ENCODE results near the gene CHD6.
A peak's percentile ranks its signal among the peaks of the same experiment; 100 is the strongest.

CHD6 gene

GRCh38 chr20:41600926-41601631 is 17.1 kb downstream of the CHD6 start:
- DNase-seq (ENCODE audit: insufficient read length), result no peak
- TF ChIP-seq POLR2AphosphoS5 (IDR thresholded peaks at IDR 0.05; ENCODE audit: low read depth, low read length), result no peak
- TF ChIP-seq TAF1 (IDR thresholded peaks at IDR 0.05; ENCODE audit: borderline replicate concordance, low read depth, low read length), result no peak
- no peak for TF ChIP-seq POLR2A (IDR thresholded peaks at IDR 0.05; ENCODE audit: low read depth, low read length)
- no peak for FAIRE-seq

DNA sequence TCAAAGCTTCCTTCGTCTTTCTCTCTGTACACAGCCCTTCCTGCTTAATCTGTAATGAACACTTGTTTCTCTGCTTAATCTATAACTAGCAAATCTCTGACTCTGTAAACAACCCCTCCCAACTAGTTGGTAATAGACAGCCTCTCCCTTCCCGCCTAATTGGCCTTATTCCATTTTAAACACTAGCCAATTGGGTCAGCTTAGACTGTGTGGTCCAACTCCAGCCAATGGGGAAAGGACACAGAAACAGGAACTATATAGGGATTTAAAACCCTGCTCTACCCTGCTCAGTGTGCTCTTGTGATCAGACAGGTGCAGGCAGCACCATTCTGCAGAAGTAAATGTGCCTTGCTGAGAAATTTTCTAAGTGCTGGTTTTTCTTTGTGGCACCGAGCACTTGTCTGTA is 18.5 kb downstream of the CHD6 start:
- DNase-seq (ENCODE audit: insufficient read length) (no peak), FAIRE-seq (no peak)
- TF ChIP-seq TAF1 (IDR thresholded peaks at IDR 0.05; ENCODE audit: borderline replicate concordance, low read depth, low read length), result no peak
- TF ChIP-seq POLR2AphosphoS5 (IDR thresholded peaks at IDR 0.05; ENCODE audit: low read depth, low read length), result no peak

DNA sequence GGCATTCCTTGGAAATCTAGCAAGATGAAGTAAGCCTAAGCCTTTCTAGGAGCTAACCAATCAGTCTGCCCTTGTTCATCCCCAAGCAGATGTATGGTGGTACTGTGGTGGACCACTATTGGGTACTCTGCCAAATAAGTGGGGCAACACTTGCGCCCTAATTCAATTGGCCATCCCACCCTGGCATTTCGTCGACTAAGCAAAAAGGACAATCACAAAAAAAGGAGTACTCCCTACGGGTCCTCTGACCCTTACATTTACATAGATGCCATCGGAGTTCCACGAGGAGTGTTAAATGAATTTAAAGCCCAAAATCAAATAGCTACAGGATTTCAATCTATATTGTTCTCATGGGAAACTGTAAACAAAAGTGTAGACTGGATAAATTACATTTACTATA is 19.5 kb downstream of the CHD6 start:
- FAIRE-seq (no peak), DNase-seq (ENCODE audit: insufficient read length) (no peak)

DNA sequence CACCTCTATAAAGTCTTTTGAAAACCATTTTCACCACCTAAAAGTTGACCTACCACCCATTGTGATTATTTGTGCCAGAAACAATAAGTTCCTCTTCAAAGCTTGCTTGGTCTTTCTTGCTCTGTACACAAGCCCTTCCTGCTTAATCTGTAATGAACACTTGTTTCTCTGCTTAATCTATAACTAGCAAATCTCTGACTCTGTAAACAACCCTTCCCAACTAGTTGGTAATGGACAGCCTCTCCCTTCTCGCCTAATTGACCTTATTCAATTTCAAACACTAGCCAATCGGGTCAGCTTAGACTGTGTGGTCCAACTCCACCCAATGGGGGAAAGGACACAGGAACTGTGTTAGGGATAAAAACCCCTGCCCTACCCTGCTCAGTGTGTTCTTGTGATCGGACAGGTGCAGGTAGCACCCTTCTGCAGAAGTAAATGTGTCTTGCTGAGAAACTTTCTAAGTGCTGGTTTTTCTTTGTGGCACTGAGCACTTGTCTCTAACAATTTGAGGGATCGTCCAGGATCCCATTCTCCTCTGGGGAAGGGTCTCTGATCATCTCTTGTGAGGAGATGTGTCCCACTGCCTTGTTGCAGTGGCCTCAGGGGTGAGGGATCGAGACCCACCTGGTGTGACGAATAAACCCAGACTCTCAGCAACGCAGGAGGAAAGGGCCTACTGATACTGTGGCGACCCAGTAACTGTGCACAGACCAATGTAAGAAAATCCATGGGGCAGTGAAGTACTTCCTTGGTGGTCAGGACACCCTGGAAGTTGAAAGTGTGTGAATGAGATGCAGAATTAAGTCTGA is 23.5 kb downstream of the CHD6 start:
- FAIRE-seq (no peak), DNase-seq (ENCODE audit: insufficient read length) (no peak)
- TF ChIP-seq POLR2A (IDR thresholded peaks at IDR 0.05; ENCODE audit: low read depth, low read length), result no peak
- no peak for TF ChIP-seq POLR2AphosphoS5 (IDR thresholded peaks at IDR 0.05; ENCODE audit: low read depth, low read length)
- TF ChIP-seq TAF1 (IDR thresholded peaks at IDR 0.05; ENCODE audit: borderline replicate concordance, low read depth, low read length), result no peak

More for the DNA sequence above, 19.5 kb downstream of the CHD6 start:
- TF ChIP-seq POLR2A (IDR thresholded peaks at IDR 0.05; ENCODE audit: low read depth, low read length), result no peak
- TF ChIP-seq POLR2AphosphoS5 (IDR thresholded peaks at IDR 0.05; ENCODE audit: low read depth, low read length), result no peak
- TF ChIP-seq TAF1 (IDR thresholded peaks at IDR 0.05; ENCODE audit: borderline replicate concordance, low read depth, low read length), result no peak

DNA sequence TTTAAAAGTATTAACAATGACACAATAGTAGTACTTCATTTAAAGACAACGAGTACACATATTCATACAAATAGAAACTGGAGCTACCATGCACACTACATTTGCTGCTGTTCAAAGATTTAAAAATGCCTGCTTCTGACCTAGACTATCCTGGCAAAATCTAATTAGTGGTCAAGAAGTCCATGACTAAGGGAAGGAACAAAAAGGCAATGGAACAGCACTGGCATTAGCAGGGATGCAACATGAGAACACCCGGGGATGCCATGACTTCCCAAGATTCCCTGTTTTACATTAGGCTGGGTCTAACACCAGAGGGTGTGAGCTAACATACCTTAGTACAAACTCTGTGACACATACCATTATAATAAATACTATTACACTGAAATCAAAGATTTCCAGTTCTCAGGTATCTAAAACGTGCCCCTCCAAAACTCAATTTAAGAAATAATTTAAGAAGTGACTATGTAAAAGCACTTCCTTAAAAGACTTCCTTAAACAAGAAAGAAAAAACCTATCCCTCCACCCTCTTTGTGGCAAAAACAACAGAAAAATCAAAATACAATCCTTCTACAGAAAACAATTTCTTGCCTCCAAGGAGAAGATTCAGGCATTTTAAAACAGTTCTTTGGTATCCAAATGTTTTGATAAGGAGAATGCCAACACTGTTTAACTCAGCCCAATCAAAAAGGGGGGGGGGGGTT is 25.5 kb downstream of the CHD6 start:
- no peak for FAIRE-seq
- TF ChIP-seq POLR2AphosphoS5 (IDR thresholded peaks at IDR 0.05; ENCODE audit: low read depth, low read length), result no peak
- TF ChIP-seq TAF1 (IDR thresholded peaks at IDR 0.05; ENCODE audit: borderline replicate concordance, low read depth, low read length), result no peak
- no peak for TF ChIP-seq POLR2A (IDR thresholded peaks at IDR 0.05; ENCODE audit: low read depth, low read length)
- no peak for DNase-seq (ENCODE audit: insufficient read length)

DNA sequence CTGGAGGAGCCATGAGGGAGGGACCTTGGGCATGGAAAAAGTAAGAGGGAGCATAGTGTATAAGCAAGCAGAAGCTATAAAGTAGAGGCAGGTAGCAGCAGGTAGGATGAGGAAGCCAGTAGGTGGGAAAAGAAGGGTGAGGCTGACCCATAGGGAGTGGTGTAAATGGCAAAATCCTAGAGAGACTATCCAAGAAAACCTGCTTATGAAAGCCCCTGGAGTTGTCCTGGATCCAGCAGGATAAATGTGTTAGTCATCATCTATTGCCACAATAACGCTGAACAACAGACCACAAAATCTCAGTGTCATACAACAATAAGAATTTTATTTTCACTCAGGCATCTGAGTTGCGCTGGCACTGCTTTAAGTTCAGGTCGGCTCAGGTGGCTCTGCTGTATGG is 30.2 kb downstream of the CHD6 start:
- FAIRE-seq (no peak), DNase-seq (ENCODE audit: insufficient read length) (no peak)
- TF ChIP-seq POLR2AphosphoS5 (IDR thresholded peaks at IDR 0.05; ENCODE audit: low read depth, low read length) (no peak), TAF1 (IDR thresholded peaks at IDR 0.05; ENCODE audit: borderline replicate concordance, low read depth, low read length) (no peak), POLR2A (IDR thresholded peaks at IDR 0.05; ENCODE audit: low read depth, low read length) (no peak)

- DNase-seq (ENCODE audit: insufficient read length) (no peak), FAIRE-seq (no peak)
- no peak for TF ChIP-seq POLR2A (IDR thresholded peaks at IDR 0.05; ENCODE audit: low read depth, low read length)
- no peak for TF ChIP-seq POLR2AphosphoS5 (IDR thresholded peaks at IDR 0.05; ENCODE audit: low read depth, low read length)
- no peak for TF ChIP-seq TAF1 (IDR thresholded peaks at IDR 0.05; ENCODE audit: borderline replicate concordance, low read depth, low read length)
These were observed 30.7 kb downstream of the CHD6 start for GRCh38 chr20:41587523-41587922.

DNA sequence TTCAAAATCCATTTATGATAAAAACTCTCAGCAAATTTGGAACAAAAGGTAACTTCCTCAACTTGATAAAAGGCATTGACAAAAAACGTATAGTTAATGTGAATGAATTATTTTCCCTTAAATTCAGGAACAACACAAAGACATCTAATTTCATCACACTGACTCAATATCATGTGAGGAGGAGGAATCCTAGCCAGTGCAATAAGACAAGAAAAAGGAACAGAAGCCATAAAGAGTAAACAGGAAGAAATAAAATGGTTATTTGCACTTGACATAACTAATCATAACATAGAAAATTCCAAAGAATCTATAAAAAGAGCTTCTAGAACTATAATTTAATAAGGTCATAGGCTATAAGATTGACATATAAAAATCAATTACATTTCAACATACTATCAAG is 31.4 kb downstream of the CHD6 start:
- TF ChIP-seq TAF1 (IDR thresholded peaks at IDR 0.05; ENCODE audit: borderline replicate concordance, low read depth, low read length) (no peak), POLR2A (IDR thresholded peaks at IDR 0.05; ENCODE audit: low read depth, low read length) (no peak), POLR2AphosphoS5 (IDR thresholded peaks at IDR 0.05; ENCODE audit: low read depth, low read length) (no peak)
- DNase-seq (ENCODE audit: insufficient read length) (no peak), FAIRE-seq (no peak)

GRCh38 chr20:41580350-41580749 is 37.8 kb downstream of the CHD6 start:
- DNase-seq (ENCODE audit: insufficient read length), result no peak
- FAIRE-seq, result no peak
- TF ChIP-seq POLR2A (IDR thresholded peaks at IDR 0.05; ENCODE audit: low read depth, low read length), result no peak
- no peak for TF ChIP-seq POLR2AphosphoS5 (IDR thresholded peaks at IDR 0.05; ENCODE audit: low read depth, low read length)
- TF ChIP-seq TAF1 (IDR thresholded peaks at IDR 0.05; ENCODE audit: borderline replicate concordance, low read depth, low read length), result no peak

GRCh38 chr20:41577129-41578009 is 40.8 kb downstream of the CHD6 start:
- FAIRE-seq (no peak), DNase-seq (ENCODE audit: insufficient read length) (no peak)
- TF ChIP-seq TAF1 (IDR thresholded peaks at IDR 0.05; ENCODE audit: borderline replicate concordance, low read depth, low read length), result no peak
- TF ChIP-seq POLR2A (IDR thresholded peaks at IDR 0.05; ENCODE audit: low read depth, low read length), result no peak
- no peak for TF ChIP-seq POLR2AphosphoS5 (IDR thresholded peaks at IDR 0.05; ENCODE audit: low read depth, low read length)

DNA sequence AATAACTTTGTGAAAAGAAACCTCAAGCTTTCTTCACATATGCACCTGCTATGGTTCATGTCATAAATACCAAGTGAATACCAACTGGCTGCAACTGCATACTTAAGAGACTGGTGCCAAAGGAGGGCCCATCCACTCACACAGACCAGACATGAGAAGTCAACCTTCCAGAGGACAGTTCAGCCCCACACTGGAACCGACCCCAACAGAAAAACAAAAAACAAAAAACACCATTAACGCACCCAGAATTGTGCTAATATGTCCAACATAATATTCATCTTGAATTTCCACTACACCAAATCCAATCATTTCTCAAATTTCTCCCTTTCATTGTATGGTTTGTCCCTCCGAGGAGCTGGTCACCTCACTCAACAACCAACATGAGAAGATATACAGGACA is 42.8 kb downstream of the CHD6 start:
- no peak for DNase-seq (ENCODE audit: insufficient read length)
- TF ChIP-seq TAF1 (IDR thresholded peaks at IDR 0.05; ENCODE audit: borderline replicate concordance, low read depth, low read length) (no peak), POLR2A (IDR thresholded peaks at IDR 0.05; ENCODE audit: low read depth, low read length) (no peak), POLR2AphosphoS5 (IDR thresholded peaks at IDR 0.05; ENCODE audit: low read depth, low read length) (no peak)
- peak; percentile 14 for FAIRE-seq

Data from GM12892 (cell line).